HL-60/S4 (cell line): ENCODE measurements around the gene CCDC107.

ENCODE experiments used
- in situ Hi-C: fragments of 300-500 bp; cut with MboI; formaldehyde crosslinking; loops from 2 replicates; pipeline ENCODE4 v1.14.3; 2022; ENCODE audit warnings: low sequenced_read_pairs

The CCDC107 gene, protein sequence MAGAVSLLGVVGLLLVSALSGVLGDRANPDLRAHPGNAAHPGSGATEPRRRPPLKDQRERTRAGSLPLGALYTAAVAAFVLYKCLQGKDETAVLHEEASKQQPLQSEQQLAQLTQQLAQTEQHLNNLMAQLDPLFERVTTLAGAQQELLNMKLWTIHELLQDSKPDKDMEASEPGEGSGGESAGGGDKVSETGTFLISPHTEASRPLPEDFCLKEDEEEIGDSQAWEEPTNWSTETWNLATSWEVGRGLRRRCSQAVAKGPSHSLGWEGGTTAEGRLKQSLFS

DNA sequence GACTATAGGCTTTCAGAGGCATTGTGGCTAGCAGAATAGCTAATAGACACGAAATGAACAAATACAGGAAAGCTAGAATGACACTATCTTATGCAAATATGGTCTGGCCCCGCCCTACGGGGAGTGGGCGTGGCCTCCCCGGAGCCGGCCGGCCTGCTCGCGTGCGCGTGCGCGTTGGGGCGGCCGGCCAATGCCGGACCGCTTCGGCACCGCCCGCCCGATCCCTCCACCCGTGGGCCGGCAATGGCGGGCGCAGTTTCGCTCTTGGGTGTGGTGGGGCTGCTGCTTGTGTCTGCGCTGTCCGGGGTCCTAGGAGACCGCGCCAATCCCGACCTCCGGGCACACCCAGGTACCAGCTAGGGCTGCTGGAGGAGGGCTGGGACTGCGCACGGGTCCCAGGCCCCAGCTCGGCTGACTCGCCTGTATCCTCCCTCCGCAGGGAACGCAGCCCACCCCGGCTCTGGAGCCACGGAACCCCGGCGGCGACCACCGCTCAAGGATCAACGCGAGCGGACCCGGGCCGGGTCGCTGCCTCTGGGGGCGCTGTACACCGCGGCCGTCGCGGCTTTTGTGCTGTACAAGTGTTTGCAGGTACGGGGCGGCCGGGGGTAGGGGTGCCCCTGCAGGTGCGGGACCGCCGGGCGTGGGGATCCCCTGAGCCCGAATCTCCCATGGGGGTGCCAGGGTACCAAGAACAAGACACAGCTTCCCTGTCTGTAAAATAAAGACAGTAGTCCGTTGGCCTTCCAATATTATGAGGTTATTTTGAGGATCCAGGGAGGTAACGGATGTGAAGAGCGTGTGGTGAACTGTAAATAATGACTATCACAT is at the start of gene CCDC107:
Gene CCDC107, plus strand, starts transcription at position 156 of the 831 bp plus-strand sequence. Its CDS starts 88 bp downstream, at position 244.
- in situ Hi-C loops: loop anchor here (5.0 kb wide), 1 partner anchor 69 kb away; no protein-coding TSS in a partner anchor

DNA sequence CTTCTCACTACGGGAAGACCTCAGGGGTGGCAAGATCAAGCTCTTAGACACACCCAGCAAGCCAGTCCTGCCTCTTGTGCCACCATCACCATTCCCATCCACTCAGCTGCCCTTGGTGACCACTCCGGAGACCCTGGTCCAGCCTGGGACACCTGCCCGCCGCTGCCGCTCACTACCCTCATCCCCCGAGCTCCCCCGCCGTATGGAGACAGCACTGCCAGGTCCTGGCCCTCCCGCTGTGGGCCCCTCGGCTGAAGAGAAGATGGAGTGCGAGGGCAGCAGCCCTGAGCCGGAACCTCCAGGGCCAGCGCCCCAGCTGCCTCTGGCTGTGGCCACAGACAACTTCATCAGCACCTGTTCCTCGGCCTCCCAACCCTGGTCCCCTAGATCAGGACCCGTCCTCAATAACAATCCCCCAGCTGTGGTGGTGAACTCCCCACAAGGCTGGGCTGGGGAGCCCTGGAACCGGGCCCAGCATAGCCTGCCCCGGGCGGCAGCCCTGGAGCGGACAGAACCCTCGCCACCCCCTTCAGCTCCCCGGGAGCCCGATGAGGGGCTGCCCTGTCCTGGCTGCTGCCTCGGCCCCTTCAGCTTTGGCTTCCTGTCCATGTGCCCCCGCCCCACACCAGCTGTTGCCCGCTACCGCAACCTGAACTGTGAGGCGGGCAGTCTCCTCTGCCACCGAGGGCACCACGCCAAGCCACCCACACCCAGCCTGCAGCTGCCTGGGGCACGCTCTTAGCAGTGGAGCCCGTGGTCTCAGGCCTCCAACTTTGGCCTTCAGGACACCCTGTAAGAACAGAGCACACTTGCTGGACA is 48.9 kb upstream of the CCDC107 start:
- in situ Hi-C loops: loop anchor here (25.0 kb wide), 1 partner anchor 528 kb away; the partner anchor contains the start of gene GLIPR2

DNA sequence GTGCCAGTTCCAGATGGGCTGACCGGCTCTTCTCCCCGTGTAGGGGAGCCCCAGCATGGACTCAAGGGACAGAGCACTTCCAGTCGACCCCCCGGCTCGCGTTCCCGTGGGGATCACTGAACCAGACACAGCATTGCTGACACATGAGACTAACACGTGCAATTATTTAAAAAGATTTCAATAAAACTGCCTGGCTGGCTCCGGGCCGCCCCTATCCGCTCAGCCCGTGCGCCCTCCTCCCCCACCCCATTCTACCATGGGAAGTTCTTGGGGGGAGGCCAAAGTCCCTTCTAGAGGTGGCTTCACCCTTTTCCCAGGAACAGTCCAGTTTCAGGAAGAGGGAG is 48.3 kb upstream of the CCDC107 start:
- in situ Hi-C loops: loop anchor here (25.0 kb wide), 1 partner anchor 528 kb away; the partner anchor contains the start of gene GLIPR2

DNA sequence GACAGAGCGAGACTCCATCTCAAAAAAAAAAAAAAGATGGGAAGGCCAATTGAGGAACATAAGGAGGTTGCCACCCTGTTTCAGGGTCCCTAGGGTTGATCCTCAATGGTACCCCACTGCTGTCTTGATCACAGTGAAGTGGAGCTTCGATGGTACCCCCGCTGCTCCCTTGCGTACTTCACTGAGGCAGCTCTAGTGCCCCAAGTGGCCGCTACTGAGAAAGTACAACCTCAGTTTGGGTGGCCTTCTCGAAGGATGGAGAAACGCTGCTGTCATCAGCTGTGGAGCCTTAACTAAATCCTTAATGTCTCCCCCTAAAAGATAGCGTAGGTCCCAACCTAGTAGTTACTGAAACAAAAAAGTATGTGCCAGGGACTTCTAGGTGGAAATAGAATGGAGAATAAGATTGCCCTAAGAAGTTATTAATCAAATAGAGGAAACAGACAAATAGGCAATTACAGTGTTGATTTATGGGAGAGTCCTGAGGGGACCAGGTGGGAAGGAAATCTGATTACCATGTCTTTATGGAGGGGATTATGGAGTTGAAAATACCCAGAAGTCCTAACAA is 46.8 kb upstream of the CCDC107 start:
- in situ Hi-C loops: loop anchor here (25.0 kb wide), 1 partner anchor 526 kb away; the partner anchor contains the start of gene GLIPR2

DNA sequence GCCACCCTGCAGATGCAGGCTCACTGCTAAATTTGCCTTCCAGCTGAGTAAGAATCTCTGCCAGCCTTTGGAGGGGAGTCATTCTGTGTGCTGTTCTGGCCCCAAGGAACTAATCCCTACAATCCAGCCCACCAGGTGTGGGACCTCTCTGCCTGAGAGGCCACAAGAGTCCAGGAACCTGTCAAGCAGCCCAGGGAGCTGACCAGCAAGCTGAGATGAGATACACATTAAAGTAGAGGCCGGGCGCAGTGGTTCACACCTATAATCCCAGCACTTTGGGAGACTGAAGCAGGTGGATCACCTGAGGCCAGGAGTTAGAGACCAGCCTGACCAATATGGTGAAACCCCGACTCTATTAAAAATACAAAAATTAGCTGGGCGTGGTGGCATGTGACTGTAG is 46.0 kb upstream of the CCDC107 start:
- in situ Hi-C loops: loop anchor here (25.0 kb wide), 1 partner anchor 525 kb away; the partner anchor contains the start of gene GLIPR2

DNA sequence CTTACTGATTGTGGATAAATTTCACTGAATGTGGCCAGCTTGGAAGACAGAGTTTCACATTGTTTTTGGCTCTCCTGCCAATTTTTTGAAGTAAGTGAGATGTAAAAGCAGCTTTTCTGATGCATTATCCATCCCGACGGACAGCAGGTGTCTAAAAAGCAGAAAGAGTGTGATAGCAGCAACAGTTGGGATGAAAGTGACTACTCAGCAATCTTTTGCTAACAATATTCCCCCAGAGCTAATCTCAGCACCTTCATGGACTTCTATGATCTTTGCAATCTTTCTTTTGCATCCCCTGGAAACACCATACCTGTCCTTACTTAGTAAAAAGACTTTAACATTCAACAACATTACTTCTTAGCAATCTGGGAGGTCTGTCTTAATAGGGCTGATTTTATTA is 45.2 kb upstream of the CCDC107 start:
- in situ Hi-C loops: loop anchor here (25.0 kb wide), 1 partner anchor 524 kb away; the partner anchor contains the start of gene GLIPR2

DNA sequence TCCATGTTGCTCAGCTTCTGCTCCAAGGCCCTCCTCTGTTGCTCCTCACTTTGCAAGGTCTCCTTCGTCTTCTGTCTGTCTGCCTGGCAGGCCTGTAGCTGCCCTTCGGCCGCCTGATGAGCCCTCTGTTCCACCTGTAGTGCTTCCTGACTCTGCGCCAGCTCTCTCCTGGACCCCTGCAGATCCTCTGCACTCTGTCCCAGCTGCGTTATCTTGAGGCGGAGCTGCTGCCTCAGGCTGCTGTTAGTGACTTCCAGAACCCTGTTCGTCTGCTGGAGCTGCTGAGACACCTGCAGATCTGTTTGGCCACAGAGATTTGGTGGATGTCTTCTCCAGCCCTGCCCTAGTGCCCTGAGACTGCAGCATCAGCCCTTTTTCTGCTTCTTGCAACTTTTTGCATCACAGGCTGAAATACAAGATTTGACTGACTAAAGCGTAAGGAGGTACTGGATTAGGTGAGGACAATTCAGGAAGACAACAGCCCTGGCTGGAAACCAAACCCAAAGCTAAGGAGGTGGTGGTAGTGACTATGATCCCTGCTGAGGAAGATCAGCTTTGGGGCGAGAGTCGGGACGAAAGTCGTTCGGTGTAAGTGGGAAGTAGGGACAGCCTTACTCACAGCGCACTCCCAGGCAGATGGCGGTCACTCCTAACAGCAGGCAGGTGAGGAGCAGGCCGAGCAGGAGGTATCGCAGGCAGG is 42.0 kb upstream of the CCDC107 start:
- in situ Hi-C loops: loop anchor here (25.0 kb wide), 1 partner anchor 521 kb away; the partner anchor contains the start of gene GLIPR2

DNA sequence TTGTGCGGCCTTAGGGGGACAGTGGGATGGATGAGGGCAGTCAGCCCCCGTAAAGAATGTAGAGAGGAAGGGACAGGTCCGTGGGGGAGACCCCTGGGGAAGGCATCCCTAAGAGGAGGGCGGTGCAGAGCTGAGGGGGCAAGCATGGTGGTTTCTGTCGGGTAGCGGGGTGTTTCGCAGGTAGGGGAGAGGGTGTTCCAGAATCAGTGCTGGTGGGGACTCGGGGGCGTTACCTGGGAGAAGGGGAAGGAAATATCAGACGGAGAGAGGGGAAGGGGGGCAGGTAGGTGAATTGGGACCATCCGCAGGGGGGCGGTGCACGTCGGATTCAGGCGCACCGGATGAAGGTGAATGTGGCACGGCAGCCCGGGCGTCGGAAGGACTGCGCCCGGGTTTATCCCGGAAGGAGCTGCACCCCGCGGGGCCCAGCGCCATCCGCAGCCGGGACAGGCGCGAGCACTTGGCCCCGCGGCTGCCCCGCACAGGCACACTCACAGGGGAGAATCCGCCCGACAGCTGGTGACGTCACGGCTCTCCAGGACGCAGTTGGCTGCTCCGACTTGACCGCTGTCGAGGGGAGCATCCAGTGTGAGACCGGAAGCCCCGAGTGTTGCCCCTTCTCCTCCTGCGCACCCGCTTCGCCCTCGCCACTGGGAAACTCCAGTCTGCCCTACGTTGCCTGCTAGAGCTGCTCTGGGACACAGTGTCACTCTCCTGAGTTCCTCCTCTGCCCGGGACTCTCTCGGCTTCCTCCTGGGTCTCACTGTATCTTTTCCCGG is 41.2 kb upstream of the CCDC107 start:
- in situ Hi-C loops: loop anchor here (25.0 kb wide), 1 partner anchor 520 kb away; the partner anchor contains the start of gene GLIPR2

DNA sequence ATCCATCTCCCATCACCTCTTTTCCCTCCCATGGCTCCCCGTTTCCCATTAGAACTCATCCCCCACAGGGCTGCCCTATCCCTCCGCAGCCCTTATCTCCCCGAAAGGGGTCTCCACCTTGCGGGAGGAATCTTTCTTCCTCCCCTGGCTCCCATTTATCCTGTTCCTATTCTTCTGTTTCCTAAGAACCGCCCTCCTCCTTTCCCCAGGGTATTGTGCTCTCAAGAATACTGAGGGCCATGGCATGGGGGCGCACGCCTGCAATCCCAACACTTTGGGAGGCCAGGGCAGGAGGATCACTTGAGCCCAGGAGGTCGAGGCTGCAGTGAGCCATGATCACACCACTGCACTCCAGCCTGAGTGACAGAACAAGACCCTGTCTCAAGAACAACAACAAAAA is 40.5 kb upstream of the CCDC107 start:
- in situ Hi-C loops: loop anchor here (25.0 kb wide), 1 partner anchor 520 kb away; the partner anchor contains the start of gene GLIPR2

DNA sequence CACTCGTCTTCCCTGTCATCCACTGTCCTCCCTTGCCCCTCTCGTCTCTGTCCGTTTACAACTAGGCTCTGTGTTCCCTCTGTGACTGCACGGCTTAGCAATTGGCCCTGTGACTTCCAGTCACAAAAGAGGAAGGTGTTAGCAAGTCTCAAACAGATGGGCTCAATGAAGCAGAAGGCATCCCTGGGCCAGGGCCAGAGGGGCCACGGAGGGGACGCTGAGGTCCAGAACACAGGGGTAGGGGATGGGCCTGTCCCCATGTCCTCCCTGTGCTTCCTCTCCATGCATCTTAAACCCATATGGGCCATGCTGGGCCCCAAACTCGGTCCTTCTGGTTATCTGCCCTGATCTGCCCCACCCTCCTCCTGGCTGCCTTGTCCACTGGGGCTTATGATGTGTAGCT is 39.8 kb upstream of the CCDC107 start, which contains the start of gene CD72:
Gene CD72, minus strand, starts transcription at position 89 of the 403 bp plus-strand sequence. CDS start 110 bp downstream, outside the sequence.
- in situ Hi-C loops: loop anchor here (25.0 kb wide), 1 partner anchor 519 kb away; the partner anchor contains the start of gene GLIPR2

DNA sequence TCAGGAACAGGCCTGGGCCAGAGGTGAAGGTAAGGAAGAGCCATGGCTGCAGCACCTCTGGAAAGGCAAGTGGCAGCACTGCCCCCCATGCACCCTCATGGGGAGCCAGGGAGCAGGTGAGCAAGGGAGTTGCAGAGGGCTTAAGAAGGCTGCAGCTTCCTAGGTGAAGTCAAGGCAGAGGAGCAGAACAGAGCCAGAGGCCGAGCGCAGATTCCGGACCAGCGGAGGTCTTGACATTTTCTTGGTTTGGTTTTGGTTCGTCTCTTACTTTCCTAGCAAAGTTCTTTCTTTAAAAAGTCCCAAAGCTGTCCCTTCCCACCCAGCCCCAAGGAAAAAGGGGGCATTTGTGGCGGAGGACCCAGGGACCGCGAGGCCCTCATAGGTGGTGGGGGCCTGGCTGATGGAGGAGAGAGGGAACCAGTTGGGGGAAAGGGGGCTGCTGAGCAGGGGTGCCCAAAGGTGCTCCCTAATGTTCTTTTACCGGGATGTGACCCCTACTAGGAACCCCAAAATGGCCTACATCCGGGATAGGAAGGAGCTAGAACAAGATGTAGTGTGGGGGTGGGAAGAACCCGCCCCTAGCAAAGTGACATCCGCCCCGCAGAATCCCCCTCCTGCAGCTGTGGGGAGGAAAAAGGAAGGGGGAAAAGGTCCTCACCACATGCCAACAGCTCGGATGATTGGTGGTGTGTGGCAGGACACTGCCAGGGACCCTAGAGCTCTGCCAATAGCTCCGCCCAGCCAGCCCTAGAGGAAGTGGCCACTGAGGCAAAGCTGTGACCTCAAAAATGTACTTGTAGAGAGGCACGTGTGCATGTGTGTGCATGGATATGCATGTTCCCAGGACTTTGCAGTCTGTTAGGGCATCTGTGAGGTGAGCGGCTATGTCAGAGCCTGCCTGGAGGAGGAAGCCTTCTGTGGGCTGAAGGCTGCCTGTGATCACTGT is 39.0 kb upstream of the CCDC107 start:
- in situ Hi-C loops: loop anchor here (25.0 kb wide), 1 partner anchor 518 kb away; the partner anchor contains the start of gene GLIPR2

DNA sequence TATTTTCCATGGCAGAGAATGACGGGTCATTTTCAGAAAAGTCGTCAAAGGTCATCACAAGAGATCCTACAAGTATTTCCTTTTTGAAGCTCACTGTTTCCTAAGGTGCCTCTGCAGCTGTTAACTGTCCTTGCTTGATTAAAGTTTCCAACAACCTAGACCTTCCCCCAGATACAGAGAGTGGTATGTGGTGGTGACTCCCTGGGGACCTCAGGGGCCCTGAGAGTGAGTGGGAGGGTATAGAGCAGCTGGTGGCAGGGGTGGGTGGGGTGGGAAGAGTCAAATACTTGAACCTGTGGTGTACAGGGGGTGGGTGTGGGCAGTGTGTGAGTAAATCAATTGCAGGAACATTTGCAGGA is 38.3 kb upstream of the CCDC107 start:
- in situ Hi-C loops: loop anchor here (25.0 kb wide), 1 partner anchor 518 kb away; the partner anchor contains the start of gene GLIPR2

DNA sequence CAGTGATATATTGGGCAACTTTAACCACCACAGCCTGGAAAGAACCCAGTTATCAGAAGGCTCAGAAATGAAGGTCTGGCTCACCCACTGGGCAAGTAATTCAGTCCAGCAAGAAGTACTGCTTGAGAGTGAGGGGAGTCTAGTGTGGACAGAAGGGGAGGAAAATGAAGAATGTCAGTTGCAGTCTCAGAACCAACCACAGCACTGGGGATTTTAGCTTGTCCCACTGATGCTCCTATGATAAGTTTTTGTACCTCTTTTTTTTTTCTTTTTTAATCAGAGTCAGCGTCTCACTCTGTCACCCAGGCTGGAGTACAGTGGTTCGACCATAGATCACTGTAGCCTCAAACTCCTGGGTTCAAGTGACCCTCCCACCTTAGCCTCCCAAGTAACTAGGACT is 30.5 kb upstream of the CCDC107 start:
- in situ Hi-C loops: no loop called here

DNA sequence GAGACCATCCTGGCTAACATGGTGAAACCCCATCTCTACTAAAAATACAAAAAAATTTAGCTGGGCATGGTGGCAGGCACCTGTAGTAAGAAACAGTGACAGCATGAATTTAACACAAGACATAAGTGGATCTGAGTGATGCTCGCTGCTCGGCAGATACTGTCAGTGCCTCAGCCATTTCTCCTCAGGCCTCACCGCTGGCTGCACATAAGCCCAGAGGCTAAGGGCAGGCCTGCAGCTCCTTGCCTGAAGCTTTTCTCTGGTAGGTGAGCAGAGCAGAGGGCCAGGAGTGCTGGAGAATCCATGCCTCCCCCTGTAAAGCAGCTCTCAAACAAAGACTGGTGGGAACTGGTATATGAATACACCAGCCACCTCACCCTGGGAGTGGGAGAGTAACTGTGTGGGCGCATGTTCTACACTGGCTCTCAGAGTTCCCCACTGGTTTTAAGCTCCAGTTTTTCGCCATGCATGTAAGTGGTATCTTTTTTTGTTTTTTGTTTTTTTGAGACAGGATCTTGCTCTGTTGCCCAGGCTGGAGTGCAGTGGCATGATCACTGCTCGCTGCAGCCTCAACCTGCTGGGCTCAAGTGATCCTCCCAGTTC is 29.6 kb upstream of the CCDC107 start:
- in situ Hi-C loops: no loop called here

DNA sequence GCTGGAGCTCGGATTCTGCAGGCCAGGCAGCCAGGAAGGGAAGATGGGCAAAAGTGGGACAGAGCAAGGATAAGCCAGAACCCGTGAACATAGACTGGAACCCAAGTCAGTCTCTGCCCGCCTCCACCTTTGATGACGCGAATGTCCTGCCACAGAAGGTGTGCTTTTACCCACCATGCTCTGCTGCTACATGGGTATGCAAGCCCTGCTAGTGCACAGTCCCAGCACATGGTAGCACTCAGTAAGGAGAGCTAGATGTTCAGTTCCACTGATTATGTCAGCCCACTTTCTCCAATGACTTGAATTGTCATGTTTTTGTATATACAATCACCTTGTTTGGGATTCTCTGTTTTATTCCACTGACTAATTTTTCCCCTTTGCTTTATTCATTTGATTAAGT is 28.5 kb upstream of the CCDC107 start:
- in situ Hi-C loops: no loop called here

DNA sequence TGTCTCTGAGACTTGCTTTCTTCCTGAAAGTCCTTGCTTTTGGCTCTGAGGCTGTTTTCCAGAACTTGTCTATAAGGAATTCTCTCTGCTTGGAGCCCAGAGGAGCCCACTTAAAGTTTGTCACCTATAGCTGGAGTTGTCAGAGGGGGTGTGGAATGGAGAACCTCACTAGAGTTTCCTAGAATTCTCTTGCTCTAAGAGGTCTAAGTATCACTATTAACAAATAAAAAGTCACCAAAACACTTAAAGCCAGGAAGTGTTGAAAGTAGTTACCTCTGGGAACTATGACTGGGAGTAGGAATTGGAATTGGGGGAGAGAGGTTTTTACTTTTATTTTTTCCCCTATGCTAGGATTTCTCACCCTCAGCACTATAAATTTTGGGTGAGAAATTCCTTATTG is 22.4 kb upstream of the CCDC107 start:
- in situ Hi-C loops: no loop called here
